Activated CD4-positive, alpha-beta T cell treated with anti-CD3 and anti-CD28 coated beads for 24 hours (primary cell): Measurements from ENCODE around the gene FOSL2.

Experiments
- DNase-seq, 2 donors: peaks; one replicate each; pipeline ENCODE4 v3.0.0-alpha.2; 2020; ENCODE audit warnings: low read depth in 2 of 2

The FOSL2 gene

DNA sequence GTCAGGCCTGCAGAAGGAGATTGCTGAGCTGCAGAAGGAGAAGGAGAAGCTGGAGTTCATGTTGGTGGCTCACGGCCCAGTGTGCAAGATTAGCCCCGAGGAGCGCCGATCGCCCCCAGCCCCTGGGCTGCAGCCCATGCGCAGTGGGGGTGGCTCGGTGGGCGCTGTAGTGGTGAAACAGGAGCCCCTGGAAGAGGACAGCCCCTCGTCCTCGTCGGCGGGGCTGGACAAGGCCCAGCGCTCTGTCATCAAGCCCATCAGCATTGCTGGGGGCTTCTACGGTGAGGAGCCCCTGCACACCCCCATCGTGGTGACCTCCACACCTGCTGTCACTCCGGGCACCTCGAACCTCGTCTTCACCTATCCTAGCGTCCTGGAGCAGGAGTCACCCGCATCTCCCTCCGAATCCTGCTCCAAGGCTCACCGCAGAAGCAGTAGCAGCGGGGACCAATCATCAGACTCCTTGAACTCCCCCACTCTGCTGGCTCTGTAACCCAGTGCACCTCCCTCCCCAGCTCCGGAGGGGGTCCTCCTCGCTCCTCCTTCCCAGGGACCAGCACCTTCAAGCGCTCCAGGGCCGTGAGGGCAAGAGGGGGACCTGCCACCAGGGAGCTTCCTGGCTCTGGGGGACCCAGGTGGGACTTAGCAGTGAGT, 19.4 kb downstream of the FOSL2 start:
- no peak for DNase-seq

DNA sequence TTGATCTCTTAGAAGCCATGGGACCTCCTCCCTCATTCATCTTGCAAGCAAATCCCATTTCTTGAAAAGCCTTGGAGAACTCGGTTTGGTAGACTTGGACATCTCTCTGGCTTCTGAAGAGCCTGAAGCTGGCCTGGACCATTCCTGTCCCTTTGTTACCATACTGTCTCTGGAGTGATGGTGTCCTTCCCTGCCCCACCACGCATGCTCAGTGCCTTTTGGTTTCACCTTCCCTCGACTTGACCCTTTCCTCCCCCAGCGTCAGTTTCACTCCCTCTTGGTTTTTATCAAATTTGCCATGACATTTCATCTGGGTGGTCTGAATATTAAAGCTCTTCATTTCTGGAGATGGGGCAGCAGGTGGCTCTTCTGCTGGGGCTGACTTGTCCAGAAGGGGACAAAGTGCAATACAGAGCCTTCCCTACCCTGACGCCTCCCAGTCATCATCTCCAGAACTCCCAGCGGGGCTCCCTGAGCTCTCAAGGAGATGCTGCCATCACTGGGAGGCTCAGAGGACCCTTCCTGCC, 20.0 kb downstream of the FOSL2 start:
- no peak for DNase-seq

DNA sequence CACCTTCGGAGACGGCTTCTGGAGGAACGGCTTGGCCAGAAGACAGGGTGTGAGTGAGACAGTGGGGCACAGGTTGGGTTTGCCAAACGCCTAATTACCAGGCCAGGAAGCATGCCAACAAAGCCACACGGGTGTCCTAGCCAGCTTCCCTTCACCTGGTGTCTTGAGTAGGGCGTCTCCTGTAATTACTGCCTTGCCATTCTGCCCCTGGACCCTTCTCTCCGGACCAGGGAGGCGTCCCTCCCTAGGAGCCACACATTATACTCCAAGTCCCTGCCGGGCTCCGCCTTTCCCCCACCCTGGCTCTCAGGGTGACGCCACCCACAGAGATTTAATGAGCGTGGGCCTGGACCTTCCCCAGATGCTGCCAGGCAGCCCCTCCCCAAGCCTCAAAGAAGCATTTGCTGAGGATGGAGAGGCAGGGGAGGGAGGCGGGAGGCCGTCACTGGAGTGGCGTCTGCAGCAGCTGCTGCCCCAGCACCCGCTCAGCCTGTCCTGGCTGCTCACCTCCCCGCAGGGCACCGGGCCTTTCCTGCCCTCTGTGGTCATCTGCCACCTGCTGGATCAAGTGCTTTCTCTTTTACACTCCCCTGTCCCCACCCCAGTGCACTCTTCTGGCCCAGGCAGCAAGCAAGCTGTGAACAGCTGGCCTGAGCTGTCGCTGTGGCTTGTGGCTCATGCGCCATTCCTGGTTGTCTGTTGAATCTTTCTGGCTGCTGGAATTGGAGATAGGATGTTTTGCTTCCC, 20.7 kb downstream of the FOSL2 start:
- no peak for DNase-seq

DNA sequence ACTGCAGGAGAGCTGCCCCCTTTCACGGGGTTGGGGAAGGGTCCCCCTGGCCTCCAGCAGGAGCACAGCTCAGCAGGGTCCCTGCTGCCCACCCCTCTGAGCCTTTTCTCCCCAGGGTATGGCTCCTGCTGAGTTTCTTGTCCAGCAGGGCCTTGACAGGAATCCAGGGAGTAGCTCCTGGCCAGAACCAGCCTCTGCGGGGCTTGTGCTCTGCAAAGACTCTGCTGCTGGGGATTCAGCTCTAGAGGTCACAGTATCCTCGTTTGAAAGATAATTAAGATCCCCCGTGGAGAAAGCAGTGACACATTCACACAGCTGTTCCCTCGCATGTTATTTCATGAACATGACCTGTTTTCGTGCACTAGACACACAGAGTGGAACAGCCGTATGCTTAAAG, 21.2 kb downstream of the FOSL2 start:
- no peak for DNase-seq

DNA sequence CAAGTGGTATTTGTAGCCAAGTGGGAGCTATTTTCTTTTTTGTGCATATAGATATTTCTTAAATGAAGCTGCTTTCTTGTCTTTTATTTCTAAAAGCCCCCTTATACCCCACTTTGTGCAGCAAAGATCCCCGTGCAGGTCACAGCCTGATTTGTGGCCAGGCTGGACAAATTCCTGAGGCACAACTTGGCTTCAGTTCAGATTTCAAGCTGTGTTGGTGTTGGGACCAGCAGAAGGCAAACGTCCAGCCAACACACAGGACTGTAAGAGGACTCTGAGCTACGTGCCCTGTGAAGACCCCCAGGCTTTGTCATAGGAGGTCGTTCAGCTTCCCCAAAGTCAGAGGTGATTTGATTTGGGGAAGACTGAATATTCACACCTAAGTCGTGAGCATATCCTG, 21.9 kb downstream of the FOSL2 start:
- no peak for DNase-seq

DNA sequence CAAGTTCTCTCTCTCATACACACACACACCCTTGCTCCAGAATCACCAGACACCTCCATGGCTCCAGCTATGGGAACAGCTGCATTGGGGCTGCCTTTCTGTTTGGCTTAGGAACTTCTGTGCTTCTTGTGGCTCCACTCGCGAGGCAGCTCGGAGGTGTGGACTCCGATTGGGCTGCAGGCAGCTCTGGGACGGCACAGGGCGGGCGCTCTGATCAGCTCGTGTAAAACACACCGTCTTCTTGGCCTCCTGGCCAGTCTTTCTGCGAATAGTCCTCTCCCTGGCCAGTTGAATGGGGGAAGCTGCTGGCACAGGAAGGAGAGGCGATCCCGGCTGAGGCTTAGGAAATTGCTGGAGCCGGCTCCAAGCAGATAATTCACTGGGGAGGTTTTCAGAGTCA, 22.4 kb downstream of the FOSL2 start:
- DNase-seq: no peak

DNA sequence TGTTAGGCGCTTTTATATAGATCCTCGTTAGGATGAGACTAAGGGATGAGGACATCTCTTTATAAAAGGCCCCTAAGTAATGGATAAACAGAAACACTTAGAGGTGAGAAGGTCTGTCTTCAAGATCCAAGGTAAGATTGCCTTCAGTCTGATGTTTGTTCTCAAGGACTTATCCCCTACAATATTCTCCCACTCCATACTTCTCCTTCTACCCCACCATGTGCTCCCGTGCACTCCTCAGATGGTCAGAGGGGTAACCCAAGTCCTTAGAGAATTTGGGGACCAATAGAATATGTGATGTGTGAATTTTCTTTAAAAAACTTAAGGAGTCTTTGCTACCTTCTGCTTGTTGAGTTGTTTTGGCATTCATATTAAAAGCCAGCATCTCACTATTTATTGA, 23.1 kb downstream of the FOSL2 start:
- no peak for DNase-seq

DNA sequence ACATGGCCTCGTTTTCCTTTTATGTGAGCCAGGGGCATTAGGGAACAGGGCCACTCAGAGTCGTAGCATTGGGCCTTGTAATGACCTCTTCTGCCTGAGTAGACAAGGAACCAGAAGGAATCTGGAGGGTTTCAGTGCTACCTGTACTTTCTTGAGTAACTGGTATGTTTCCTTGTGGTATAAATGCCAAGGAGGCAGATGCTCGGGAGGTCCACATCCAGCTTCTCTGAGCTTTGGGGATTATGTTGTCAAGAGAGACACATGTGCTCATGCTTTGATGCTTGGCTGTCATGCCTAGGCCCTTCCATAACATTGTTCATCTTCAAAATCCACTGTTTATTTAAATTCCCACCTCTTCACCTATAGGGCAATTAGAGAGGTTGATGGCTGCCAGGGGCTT, 26.3 kb downstream of the FOSL2 start:
- DNase-seq: no peak

DNA sequence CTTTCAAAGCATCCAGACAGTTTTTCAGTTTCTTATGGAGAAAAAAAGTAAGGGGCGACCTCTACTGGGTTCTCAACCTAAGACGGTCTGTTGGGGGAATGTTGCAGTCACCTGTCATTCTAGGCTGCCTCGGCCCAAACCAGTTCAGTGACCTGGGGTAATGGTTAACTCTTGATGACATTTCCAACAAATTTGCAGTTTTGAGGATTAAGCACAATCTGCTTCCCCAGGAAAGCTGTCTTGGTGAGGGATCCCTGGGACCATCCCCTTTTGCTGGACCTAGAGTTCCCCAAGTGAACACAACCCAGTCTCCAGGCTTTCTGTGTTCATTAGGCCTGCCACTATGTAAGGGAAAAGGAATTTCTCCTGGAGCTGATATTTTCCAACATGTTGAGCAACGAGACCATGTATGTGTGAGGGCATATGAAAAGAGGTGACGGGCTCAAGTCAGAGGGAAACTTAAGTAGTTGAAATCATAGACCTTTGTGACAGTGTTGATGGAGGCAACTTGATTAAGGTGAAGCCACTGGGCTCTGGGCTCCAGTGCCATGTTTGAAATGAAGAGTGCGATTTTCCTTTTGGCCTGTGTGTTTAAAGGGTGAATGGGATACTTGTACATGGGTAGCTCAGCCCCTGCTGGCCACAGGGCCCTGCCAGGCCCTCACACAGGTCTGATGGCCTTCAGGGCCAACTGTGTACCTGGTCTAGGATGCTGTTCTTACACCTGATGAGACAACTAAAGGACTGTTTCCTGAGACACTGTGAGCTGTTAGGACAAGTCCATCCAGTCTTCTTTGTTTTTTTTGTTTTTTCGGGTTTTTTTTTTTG, 27.0 kb downstream of the FOSL2 start:
- no peak for DNase-seq

DNA sequence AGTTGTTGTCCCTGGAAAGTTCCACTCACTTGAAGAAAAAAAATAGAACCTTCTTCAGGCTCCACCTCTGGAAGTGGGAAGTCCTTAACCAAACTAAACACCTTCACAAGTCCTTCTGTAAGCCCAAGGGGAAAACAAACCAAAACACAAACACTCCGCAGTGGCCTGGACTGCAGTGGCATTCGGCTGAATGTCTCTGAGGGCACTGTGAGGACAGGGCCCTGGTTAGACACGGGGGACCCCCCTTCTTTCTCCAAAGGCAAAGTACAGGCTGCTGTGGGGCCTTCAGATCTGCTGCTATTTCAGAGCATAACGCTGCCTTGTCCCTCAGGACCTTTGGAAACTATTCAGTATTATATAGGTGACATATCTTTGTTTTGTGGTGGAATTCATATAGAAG, 28.1 kb downstream of the FOSL2 start:
- no peak for DNase-seq

DNA sequence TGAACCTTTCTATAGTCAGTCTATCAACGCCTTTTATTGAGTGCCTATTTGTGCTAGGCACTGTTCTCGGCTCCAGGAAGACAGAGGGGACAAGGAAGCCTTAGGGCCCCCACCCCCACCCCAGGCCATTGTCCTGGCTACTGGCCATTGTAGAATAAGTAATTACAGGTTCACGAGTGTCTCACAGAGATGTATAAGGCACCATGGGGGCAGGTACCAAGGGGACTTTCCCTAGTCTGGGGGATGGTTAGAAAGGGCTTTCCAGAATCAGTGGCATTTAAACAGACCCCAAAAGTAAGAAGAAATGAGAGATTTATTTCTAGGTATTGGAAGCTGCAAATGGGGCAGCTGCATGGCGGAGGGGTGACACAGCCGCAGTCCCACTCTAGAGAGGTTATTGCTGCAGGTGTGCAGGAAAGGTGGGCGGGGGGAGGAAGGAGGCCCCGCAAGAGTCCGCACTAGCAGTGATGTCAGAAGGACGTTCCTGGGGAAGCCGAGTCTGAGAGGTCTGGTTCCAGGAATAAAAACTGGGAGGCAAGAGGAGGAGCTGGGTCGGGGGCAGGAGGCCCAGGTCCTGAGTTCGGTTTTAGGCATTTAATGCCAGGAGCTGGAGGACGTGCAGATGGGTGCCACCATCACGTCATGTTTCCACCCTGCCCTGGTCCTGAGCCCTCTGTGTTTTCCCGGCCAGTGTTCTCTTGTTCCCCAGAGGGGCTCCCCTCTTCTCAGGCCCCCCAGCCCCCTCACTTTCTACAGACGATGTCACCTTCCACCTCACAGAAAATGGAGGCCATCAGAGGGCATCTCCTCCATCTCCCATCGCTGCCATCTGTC, 30.5 kb downstream of the FOSL2 start:
- no peak for DNase-seq

DNA sequence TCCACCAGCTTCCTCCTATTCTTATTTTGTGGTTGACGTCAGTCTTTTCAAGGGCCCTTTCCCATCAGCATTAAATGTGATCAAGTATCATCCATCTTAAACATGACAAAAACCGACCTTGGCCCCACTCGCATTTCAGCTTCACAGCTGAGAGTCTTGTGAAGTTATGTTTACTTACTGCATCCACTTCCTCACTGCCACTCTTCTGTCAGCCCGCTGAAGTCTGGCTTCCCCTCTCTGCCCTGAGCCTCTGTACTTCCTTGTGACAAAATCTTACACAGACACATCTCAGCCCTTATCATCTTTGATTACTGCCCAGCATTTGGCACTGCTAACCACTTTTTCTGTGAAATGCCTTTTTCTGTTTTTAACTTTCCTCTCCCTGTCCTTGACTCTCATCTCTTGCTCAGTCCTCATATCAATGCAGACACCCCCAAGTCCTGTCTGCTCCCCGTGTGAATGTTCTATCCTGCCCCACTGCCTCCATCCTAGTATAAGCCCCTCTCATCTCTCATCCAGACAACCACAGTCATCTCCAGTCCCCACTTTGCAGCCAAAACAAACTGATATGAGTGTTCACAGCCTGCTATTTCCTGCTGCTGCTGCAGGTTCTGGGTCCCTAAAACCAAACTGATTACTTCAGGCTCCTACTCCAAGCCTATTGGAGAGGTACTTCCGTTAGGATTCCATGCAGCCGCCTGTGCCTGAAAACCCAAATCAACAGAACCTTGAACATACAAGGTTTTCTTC, 31.4 kb downstream of the FOSL2 start:
- DNase-seq: no peak

DNA sequence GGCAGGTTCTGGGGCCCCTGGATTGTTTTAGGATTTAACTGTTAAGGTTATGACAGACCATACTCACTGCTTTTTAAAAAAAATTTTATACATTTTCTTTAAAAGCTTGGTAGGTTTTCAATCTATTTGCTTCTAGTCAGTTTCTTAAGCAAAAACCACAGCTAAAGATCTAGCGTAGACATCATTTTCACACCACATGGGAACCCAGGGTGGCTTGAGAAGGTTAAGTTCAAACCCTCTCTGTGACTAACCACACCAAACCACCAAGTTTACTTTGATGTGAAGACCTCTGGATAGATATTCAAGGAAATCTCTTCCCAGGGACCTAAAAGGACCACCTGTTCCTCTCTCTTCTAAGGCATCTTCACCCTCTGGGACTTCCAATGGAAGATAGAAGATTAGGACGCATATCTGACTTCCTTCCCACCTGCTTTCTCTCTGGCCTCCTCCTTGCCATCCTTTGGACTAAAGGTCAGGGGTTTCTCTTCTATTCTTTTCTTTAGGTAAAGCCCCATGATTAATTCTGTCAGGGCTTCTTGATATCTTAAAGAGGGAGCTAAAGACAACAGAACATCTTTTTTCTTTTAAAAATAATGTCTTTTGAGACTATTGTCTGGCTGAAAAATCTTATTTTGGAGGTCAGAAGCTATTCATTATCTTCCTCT, 32.3 kb downstream of the FOSL2 start:
- DNase-seq: no peak

DNA sequence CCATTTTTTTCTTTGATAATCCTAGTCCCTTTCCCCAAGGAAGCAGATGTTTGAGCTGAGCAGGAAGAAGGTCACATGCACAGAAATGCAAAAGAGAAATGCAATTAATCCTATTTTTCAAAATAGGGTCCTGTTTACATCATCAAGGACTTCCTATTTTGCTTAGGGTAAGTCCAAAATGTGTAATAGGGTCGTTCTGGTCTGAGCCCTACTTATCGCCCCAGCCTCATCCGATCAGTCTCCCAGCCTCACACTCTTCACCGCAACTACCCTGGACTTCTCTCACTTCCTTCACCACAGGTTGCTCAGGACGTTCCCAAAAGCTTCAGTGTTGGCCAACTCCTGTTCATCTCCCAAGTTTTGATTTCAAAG, 32.8 kb downstream of the FOSL2 start:
- DNase-seq: no peak

DNA sequence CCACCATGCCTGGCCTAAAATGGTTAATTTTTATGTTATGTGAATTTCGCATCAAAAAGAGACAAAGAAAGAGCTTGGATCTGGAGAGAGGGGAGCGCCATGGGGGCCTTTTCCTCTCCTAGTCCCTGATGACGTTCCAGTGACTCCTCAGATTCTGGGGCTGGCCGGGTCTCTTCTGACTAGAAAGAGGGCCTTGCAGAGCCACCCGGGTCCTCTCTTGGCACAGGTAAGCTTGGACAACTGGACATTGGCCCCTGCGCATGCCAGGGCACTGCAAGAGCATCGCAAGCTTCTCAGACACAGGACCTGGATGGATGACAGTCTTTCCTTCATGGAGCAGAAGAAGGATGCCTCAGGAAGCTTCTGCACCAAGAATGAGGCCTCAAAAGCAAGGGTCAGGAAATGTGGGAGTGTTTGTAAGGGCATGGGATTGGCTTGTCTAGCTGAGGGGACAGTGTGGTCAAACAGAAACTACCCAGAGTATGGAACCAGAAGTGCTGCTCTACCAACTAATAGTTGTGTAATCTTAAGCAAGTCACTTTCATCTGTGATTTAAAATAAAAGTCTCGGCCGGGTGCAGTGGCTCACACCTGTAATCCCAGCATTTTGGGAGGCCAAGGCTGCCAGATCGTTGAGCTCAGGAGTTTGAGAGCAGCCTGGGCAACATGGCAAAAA, 35.2 kb downstream of the FOSL2 start:
- DNase-seq: no peak

DNA sequence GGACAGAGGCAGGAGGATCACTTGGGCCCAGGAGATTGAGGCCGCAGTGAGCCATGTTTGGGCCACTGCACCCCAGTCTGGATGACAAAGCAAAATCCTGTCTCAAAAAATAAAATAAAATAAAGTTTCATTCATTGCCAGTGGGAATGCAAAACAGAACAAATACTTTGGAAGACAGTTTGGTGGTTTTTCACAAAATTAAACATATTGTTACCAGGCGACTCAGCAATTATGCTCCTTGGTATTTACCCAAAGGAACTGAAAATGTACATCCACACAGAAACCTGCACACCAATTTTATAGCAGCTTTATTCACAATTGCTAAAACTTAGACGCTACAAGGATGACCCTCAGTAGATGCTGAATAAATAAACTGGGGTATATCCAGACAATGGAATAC, 35.8 kb downstream of the FOSL2 start:
- DNase-seq: no peak

DNA sequence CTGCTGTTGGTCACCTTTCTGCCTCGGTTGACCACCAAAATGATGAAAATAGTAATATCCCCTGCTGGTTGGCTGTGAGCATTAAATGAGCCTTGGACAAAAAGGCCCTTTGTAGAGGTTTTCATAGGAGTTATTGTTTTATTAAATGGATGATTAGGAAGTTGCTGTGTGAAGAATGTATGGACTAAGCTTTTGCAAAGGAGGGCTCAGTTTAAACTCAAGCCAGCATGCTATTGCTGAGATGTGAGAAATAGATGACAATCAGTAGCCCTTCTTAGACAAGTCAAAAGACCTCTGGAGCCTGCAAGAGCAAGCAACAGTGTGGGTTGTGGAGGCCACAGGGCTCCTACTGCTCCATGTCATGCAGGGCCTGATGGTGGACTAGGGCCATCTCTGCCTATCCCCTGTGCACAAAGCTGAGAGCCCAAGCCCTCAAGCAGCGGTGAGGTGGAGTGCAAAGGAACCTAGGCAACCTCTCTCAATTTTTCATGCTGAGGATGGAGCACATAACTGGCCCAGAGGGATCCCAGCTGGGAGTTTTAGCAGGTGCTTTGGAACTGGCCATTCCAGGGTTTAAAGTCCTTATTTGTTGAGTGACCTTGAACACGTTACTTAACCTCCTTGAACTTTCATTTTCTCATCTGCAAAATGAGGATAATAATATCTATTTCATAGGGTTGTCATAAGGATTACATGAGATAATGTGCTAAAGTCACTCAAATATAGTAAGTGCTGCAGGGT, 37.1 kb downstream of the FOSL2 start:
- DNase-seq: no peak

DNA sequence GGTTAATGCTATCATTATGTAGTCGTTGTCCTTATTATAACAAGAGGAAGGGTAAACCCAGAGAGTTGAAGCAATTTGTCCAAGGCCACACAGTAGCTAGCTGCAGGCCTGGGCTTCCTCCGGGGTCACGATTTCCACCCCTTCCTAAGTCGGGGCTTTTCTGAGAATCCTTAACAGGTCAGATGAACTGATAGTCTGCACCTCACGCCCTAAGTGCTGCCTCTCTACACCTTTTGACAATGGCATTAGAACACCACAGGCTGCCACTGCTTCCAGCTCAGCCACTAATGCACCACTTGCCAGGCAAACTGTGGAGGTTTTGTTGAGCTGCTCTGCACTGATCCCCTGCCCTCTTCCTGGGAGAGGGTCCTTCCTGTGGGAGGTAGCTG, 37.7 kb downstream of the FOSL2 start:
- DNase-seq: no peak

DNA sequence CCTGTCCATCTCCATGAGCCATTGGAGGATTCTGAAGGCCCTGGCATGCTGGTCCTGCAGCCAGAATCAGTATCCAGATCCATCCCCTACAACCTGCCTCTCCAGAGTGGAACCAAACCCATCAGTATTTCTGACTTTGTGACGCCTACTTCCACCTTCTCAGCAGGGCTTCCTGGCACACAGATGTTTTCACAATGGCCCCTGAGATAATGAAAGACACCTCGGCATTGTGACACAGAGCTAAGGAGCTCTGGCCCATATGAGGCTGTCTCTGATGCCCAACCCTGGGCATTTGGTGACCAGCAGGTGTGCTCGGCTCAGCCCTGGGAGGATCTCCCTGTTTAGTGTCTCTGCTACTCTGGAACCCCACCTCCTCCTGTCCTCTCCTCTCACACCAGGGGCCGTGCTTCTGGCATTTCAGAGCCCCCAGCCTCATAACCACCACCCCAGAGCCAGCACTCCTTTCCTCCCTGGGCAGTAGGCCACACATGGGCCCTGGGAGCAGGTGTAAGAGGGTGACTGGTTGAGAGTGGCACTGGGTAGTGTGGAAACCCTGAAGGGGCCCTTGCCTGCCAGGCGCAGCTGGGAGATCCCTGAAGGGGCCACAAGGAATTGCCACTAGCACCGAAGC, 38.2 kb downstream of the FOSL2 start:
- DNase-seq: no peak
